HG02571 (cell line): ENCODE measurements around the gene SCO1.
A peak's percentile ranks its signal among the peaks of the same experiment; 100 is the strongest.

ENCODE experiments used
- ATAC-seq: cut with Tn5 transposase; IDR thresholded peaks from one replicate; pipeline ENCODE4 v1.9.1; 2021; ENCODE audit warnings: mild to moderate bottlenecking, moderate library complexity; ENCODE audit not compliant: unreplicated experiment

The SCO1 gene

GRCh38 chr17:10657148-10657547, 40.2 kb downstream of the SCO1 start, which contains the start of gene MYH3:
TSS of gene MYH3 (minus strand) at chr17:10657309. CDS start at chr17:10655064, 2,245 bp downstream.
- ATAC-seq = no peak

GRCh38 chr17:10653987-10654386, 43.3 kb downstream of the SCO1 start:
- ATAC-seq = no peak

- ATAC-seq = no peak
Measured at GRCh38 chr17:10652984-10653659, 44.2 kb downstream of the SCO1 start.

DNA sequence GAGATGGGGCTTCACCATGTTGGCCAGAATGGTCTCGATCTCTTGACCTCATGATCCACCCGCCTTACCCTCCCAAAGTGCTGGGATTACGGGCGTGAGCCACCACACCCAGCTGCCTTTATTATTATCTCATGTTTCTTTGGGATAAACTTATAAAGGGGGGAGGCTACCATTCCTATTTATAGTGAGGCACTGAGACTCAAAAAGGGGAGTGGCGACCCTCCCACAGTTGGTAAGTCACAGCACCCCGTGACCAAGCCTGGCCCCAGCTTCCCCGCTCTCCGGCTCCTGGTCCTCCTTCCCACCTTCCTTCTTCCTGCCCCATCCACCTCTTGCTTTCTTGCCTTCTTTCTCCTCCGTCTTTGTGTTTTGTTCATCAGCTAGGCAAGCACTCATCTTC, 45.4 kb downstream of the SCO1 start:
- no peak for ATAC-seq

DNA sequence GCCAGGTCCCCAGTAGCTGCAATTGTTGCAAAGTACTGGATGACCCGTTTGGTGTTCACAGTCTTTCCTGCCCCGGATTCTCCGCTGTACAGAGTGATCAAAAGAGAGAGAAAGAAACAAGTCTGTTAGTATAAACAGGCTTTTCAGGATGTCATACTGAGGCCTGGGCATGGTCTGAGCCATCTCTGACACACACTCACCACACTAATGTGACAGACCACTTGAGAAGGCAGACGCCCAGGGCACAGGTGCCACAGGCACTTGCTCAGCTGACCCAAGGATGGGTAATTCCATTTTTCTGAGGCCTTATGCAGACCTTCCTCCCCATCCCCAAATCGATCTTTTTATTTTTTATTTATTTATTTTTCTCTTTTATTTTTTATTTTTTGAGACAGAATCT, 47.7 kb downstream of the SCO1 start:
- ATAC-seq = no peak

- no peak for ATAC-seq
Measured at GRCh38 chr17:10648956-10649355, 48.4 kb downstream of the SCO1 start.

GRCh38 chr17:10648381-10648780, 49.0 kb downstream of the SCO1 start:
- ATAC-seq = no peak

GRCh38 chr17:10646392-10646990, 50.8 kb downstream of the SCO1 start:
- no peak for ATAC-seq

- ATAC-seq = no peak
Measured at GRCh38 chr17:10640475-10640874, 56.9 kb downstream of the SCO1 start.

- ATAC-seq = no peak
Measured at GRCh38 chr17:10638151-10638550, 59.2 kb downstream of the SCO1 start.

DNA sequence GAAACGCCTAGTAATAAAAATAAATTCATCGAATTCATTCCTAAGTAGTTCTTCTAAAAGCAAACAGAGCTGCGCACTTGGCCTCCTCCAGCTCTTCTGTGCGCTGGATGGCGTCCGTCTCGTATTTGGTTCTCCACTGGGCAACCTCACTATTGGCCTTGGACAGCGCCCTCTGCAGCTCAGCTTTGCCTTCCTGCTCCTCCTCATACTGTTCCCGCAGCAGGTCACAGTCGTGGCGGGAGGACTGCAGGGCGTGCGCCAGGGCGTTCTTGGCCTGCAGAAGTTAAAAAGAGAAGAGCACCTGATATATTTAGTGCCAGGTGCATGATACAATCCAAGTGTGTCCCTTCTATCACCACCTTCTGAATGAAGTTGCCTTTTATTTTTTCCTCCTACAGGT, 62.0 kb downstream of the SCO1 start:
- ATAC-seq = no peak

DNA sequence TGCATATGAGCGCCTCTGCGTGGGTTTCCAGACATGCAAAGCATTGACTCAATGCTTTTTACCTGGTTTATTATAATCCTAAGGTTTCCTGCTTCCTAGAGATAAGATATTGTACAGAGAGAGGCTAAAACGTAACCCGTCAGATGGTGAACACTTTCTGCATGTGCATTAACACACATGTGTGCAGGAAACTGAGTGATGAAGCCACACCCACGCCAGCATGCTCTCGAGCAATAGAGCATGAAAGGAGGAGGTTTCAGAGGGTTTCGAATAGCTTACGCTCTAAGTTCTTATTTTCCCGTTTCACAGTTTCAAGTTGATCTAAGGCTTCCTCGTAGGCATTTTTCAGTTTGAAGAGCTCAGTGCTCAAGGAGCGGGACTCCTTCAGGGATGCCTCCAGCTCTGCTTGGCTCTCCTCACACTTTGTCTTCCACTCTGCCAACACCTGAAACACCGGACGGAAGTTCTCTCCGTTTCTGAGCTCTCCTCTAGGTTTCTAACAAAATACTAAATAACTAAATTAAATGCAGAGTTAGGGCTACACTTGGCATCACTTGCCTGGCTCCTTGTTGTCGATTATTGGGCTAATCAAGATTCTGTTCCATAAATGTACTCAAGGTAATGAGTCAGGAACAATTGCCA, 63.5 kb downstream of the SCO1 start:
- peak; percentile 88 for ATAC-seq

GRCh38 chr17:10631701-10632100, 65.6 kb downstream of the SCO1 start:
- ATAC-seq = no peak

- no peak for ATAC-seq
Measured at GRCh38 chr17:10631048-10631700, 66.2 kb downstream of the SCO1 start.

GRCh38 chr17:10629706-10630105, 67.6 kb downstream of the SCO1 start:
- ATAC-seq = no peak

DNA sequence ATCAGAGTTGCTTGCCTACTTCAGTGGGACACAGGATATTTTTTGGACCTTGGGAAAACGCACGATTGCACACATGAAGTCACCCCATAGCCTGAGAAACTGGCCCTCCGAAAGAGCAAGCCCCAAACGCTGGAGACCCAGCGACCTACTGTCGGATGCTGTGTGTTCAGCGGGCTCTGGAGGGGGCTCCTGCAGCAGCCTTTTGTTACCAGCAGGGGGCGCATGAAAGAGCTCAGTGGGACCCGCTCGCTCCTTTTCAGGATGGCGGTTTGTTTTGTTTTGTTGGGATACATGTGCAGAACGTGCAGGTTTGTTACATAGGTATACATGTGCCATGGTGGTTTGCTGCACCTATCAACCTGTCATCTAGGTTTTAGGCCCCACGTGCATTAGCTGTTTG, 68.6 kb downstream of the SCO1 start:
- ATAC-seq = no peak

DNA sequence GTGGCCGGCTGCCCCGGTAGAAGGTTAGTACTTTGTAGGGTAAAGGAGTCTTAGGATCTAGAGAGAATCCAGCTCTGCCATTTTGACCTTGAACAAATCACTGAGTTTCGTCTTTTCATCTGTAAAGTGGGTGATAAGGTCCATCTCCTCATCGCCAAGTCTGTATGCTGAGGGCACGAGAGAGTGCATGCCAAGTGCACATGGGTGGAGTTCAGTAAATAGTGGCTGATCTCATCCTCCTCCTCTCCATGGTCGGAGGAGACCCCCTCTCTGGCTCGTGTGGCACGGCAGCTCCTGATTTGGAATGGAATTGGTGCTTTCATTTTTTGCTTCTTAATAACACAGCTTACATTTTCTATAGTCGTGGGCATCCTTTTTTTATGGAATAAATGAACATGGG, 70.9 kb downstream of the SCO1 start:
- no peak for ATAC-seq

- ATAC-seq = no peak
Measured at GRCh38 chr17:10624969-10625368, 72.4 kb downstream of the SCO1 start.

DNA sequence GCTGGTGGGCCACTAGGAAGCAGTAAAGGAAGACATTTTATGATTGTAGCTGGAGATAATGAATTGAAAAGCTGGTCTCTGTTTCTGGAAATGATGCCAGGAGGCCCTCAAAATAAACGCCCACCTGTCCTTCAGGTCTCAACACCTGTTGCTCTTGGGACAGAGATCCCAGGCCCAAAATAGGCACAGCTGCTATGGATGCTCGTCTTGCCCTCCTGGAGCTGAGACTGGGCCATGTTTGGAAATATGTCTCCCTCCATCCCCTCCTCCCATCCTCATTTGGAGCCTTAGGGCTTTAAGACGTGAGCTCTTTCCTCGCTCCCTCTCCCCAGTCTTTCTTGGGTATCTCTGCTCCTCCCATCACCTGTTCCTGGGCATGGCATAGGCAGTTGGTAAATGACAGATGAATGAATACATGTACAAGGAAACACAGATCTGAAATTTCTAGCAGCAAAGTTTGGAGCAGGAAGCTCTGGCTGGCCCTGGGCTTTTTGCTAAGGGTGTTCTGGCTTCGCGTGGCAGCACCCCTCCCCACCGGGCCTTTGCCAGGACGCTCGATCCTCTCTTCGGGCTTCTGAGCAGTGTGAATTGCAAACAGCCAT, 73.5 kb downstream of the SCO1 start:
- ATAC-seq = no peak

DNA sequence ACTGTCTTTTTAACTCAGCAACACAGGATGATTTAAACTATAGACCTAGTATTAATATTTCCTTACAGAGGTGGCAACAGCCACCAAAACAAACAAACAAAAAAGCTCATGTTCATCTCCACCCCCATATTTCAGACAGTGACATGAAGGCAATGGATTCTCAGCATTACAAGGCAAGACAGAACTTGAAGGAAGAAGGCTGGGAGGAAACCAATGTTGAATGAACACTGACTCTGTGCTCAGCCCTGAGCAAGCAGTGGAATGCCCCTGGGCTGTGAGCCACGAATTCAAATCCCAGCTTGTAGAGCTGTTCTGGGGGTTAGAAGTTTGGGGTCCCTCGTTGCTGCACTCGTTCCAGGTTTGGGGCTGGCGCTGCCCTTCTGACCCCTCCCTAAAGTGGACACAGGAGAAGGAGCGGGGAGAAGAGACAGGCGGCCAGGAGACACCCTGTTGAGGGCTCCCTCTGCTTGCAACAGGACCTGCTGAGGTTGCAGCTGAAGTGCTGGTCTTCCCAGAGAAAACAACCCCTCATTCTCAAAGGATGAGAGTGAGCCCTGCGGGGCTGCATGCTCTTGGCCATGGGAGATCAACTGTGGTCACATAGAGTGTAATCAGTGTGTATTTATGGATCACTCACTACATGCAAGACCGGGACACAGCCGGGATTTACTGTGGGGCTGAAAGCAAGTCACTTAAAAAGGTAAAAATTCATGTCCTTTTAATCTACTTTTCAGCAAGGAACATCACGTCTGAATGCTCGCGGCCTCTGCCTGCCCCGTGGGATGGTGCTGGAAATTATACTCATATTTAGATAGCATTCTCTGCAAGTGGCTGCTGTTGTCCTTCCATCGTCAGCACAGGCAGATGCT, 74.5 kb downstream of the SCO1 start:
- no peak for ATAC-seq
